ENCODE data around the gene FOXL2.

- TF ChIP-seq CTCF (IDR thresholded peaks at IDR 0.05) = peak; percentile 55 to 70 (median 66)
- no peak for TF ChIP-seq POLR2A (IDR thresholded peaks at IDR 0.05)
Measured at GRCh38 chr3:138923531-138923994, 23.4 kb downstream of the FOXL2 start.
